Medulla oblongata (tissue), 1 donor: ENCODE results near the gene CDH26.

ENCODE experiments used
- DNase-seq: peaks from one replicate; pipeline ENCODE4 v3.0.0-alpha.2; 2015; ENCODE audit errors: extremely low spot score

CDH26 gene

DNA sequence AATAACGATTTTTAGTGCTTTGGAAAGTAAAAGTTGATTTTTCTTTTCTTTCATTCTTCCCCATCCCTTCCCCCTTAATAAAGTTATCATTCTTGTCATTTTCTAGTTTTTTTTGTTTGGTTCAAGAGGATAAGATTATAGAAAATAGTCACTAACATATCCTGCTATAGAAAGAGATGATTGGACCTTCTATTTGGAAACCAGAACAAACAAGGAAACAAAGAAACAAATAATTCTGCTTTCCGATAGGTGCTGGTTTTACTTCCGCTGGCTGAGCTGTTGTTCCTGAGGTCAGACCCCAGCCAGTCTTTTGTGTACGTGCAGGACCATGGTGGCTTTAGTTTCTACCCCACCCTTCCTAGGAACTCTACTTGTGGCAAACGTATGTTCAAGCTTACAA, at the start of gene CDH26:
TSS of gene CDH26 (plus strand) at position 301 of the 400 bp plus-strand sequence. CDS start 304 bp downstream, outside the sequence.
- no peak for DNase-seq

DNA sequence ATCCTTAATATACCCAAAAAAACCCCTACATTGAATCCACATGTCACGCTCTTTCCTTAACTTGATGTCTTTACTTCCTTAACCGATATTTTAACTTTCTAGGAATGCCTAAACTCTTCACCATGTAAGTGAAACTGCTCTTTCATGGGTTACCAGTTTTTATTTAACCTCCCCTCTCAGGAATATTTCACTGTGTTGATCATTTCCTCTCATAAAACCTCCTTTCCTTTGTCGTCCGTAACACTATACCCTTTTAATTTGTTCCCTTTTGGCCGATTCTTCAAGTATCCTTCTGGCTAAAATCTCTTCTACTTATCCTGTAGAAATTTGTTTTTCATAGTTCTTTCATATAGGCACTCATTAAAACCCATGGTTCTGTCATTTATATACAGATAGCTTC, 49.4 kb upstream of the CDH26 start:
- no peak for DNase-seq

DNA sequence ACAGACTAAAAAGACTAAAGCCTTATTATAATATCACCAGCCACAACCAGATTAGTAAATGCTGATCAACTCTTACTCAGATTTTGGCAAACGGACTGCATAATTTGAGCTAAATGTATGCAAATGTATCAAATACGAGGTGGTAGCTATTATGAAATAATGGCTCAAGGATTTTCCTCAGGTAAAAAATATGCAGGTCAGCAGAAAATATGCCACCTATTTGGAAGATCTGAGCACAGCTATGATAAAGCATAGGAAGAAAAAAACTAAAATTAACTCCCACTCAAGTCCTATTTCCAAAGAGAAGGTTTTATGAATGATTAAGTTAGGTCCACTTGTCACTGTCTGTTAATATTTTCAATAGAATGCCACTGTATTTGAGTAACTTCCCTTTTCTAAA, 47.2 kb upstream of the CDH26 start:
- DNase-seq = no peak

DNA sequence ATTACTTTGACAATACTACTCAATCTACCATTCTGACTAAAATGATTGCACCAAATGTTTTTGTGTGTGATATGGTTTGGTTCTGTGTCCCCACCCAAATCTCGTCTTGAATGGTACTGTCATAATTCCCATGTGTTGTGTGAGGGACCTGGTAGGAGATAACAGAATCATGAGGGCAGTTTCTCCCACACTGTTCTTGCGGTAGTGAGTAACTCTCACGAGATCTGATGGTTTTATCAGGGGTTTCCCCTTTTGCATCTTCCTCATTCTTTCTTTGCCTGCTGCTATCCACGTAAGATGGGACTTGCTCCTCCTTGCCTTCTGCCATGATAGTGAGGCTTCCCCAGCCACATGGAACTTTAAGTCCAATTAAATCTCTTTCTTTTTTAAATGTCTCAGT, 45.6 kb upstream of the CDH26 start:
- no peak for DNase-seq

DNA sequence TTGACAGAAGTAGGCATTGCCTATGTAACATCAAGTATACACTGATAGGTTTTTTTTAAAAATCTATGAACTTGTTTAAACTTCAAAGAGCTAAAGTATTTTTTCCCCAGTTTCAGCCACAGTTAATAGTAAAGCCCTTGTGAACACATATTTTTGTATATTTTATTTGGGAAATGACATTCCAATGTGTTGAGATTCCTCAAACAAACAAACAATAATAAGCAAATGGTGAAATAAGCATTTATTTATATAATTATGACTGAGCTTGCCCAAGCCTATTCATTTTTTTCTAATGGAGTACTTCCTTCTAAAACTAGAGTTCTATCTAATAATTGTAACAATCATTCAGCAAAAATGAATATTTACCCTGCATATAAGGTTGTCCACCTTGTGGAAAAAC, 37.3 kb upstream of the CDH26 start:
- no peak for DNase-seq

DNA sequence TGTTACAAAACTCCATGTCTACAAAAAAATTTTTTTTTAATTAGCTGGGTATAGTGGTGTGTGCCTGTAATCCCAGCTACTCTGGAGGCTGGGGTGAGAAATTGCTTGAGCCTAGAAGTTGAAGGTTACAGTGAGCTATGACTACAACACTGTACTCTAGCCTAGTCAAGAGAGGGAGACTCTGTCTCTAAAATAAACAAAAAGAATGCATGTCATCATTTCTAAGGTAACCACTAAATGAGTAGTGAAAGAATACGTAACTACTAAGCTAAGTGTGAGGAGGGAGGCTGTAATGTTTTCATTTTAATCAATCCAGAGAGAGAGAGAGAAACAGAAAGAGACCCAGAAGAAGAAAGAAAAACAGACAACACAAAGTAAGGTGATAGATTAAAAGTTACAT, 34.7 kb upstream of the CDH26 start:
- no peak for DNase-seq

DNA sequence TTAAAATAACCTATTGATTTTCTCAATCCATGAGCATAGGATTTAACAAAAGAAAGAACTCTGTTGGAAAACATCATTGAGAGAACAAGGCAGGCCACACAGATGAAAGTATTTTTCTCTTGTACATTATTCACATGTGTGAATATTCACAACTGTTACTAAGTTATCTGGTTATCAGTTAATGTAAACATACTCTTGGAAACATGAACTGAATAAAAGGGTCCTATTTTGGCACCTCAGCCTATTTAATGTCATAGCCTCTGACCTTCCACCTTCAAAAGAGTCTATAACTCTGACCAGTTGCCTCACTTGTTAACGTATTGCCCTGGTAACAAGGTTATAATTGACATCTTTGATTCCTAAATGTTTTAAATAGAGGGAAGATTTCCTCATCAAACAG, 32.9 kb upstream of the CDH26 start:
- DNase-seq = no peak

DNA sequence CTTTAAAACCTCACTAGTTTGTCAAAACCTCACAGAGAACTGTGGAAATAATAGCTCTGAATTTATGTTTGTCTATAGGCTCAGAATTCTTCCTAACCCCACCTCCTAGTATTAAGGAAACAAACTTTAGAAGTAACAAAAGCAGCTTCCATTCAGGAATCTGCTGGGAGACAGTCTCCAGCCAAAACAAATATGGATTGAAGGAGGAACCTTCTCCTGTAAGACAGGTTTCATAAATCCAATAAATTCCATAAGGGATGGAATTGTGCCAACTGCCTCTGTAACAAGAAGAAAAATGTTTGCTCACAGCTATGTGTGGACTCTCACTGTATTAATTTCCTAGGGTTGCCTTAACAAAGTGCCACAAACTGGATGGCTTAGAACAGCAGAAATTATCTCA, 32.3 kb upstream of the CDH26 start:
- DNase-seq = no peak

DNA sequence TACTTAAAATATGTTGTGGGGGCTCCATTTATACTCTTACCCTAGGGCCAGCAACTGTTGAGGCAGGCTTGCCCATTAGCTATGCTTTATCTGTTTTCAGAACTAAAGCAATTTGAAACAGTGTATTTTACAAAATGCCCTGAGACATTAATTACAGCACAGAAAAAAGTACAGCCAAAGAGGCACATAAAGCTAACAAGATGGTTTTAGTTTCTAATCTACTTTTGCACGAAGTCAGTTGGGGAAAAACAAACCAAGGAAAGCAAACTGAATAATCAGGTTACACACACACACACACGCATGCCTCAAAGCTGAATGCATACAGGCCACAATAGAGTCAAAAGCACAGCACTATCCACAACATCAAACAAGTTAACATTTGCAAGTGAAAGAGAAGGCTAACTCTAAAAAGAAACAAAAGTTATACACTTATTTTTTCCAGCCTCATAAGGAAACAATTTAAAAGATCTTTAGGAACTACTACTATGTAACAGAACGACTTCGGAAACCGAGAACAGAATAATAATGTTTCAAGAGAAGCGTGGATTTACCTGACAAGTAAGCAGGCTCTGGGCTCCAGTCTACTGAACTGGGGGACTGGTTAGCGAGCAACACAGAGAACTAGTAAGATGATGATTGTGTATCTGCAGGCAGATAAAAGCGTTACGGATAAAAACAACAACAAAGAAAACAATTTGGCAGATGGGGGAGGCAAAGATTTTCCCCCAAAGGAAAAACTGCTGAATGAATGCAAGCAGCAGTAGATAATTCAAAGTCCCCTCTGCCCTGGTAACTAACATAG, 26.5 kb upstream of the CDH26 start:
- no peak for DNase-seq

DNA sequence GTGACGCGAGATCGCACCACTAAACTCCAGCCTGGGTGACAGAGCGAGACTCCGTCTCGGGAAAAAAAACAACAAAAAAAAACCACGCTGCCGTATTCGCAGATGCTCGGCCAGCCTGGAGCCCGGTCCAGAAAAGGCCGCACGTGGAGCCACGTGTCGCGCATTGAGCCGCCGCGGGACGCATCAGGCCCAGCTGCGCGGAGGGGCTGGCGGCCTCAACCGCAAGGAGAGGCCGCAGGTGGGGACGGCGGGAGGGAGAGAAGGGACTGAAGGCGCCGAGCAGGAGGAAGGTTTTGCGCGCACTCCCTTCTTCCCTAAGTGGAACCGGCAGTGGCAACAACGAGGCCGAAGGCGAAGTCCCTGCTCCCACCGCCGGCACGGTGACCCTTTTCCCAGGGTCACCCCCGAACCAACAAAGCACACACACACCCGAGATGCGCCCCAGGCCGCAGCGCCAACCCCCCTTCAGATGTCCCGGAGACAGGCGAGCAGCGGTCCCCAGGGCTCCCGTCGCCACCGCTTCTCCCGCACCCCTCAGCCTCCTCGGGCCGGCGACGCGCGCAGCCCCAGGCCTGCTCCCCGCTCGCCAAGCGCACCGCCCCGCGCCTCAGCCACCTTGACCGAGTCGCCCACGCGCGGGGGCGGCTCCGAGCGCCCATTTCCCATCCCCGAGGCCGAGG, 25.5 kb upstream of the CDH26 start:
- DNase-seq = no peak

DNA sequence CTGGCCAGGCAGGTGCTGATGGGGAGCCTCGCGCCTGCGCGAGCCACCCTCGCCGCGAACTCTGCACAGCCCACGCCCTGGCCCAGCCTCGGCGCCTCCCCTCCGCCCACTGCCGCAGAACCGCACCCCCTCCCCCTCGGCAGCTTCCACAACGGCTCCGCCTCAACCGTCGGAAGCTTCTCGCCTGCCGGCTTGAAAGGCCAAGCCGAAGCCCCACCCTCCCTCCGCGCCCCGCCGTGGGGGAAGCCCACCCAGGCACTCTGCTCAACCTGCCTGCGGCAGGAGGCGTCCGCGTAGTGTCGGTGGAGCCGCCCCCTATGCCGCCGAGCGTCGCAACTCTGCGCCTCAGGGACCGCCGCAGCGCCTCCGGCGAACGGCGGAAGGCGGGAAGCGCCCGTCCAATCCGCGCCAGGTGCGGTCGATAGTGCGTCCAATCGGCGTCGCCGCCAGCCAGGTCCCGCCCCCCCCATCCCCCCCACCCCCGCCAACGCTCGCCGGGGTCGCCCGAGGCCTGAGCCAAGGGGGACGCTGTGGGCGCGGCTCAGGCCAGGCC, 24.9 kb upstream of the CDH26 start, which contains the start of gene SYCP2:
TSS of gene SYCP2 (minus strand) at position 342 of the 553 bp plus-strand sequence. CDS start 11,224 bp downstream, outside the sequence.
- no peak for DNase-seq

DNA sequence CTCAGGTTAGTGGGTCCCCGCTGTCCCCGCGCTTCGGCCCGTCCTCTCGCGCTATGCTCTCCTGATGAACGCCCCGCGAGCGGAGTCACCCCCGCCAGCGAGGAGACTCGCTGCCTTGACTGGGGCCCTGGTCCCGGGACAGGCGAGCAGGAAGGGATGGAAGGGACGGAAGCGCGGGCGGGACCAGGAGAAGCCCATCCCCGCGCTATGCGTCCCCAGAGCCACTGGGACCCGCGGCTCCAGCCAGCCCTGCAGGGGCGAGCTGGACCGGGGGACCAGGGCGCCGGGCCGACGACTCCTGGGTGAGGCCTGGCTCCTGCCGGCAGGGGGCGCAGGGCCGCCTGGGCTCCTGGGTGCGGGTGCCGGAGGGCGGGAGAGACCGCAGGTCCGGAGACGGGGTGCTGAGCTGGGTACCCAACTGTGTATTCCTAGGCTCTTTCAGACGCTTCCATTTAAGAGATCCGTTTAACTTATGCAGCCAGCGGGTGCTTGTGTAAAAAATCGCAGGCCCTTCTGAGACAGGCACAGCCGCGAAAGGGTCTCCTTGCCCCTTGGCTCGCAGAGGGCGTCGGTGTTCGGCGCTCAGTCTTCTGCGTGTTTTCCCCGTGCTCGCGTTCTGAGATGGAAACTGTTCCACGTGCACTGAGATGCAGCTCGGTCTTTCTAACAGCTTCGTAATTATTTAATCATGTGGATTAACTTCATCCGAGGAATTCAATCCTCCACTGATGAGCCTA, 24.2 kb upstream of the CDH26 start:
- peak; percentile 89 for DNase-seq

DNA sequence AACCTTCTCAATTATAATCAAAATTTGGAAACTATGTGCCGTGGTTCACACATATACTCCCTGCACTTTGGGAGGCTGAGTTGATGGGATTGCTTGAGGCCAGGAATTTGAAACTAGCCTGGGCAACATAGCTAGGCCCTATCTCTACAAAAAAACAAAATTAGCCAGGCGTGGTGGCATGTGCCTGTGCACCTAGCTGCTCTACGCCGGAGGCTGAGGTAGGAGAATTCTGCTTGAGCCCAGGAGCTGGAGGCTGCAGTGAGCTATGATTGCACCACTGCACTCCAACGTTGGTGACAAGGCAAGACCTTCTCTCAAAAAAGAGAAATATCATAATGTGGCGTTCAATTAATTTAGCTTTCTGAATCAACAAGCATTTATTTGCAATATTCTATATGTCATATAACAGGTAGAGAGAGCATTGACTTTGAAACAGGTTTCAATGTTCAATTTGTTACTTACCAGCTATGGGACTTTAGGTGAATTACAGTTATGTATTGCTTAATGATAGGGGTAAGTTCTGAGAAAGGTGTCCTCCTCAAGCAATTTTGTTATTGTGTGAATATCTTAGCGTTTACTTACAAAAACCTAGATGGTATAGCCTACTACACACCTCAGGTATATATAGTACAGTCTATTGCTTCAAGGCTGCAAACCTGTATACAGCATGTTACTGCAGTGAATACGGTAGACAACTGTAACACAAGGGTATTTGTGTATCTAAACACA, 22.6 kb upstream of the CDH26 start:
- no peak for DNase-seq

DNA sequence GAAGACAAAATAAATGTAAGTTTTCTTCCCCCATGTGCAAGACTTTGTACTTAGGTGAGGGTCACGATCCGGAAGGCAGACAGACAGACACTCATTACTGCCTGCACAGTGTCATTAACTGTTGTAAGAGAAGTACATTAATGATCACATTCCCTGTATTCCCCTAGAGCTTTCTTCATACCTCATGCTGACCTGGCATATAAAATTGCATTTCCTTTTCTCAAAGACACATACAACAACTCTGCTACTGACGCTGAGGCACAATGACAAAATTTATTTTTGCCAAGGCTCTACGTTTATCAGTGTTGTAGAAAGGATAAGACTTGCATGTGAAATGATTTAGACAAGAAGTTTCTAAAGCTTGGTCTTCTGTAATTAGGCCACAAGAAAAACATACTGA, 21.8 kb upstream of the CDH26 start:
- no peak for DNase-seq

DNA sequence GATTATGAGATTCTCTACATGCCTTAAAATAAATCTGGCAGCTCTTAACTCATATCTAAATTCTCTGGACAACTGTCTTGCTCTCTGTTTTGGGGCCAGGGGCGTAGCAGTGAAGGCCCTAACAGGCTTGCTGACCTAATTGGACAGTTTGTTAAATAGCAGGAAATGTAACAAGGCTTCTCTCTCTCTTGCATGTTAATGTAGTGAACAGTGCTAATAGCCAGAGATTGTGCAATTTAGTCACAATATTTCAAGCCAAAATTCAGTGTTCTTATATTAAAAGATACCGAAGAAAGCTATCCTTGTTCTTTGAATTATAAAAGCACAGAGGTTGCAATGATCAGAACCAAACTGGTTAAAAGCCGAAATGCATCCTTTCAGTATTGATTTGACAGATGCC, 21.1 kb upstream of the CDH26 start:
- DNase-seq = peak; percentile 27

DNA sequence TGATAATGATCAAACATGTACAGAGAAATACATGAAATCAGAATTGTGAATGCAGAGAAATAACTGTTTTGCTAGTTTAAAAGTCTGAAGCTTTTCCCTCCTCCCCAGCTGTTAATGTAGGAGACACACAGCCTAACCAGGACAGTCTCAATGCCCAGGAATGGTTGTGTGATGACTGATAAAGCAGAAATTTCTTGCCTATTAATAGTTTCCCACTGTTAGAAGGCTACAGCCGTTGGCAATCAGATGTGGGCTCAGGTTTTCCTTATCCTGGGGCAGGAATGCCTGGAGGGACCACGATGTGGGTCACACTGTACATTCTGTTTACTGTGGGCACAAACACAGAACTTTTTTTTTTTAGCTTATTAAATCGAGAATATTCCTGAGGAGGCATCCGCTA, 20.0 kb upstream of the CDH26 start:
- no peak for DNase-seq

DNA sequence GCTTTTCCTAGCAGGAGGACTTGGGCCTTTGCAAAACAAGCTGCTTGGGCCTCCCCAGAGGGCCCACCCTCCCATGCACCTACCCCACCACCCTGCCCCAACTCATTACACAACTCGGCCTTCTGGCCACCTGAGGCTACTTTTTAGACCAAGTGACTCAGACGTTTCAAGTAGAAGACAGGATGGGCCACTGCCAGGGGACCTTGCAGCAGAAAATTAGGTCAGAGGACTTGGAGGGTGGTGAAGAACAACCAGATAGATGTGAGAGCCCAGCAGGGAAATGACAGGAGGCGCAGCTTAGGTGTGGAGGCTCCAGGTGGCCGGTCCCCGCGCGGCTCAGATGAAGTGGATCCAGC, 19.5 kb upstream of the CDH26 start:
- DNase-seq = peak; percentile 30

DNA sequence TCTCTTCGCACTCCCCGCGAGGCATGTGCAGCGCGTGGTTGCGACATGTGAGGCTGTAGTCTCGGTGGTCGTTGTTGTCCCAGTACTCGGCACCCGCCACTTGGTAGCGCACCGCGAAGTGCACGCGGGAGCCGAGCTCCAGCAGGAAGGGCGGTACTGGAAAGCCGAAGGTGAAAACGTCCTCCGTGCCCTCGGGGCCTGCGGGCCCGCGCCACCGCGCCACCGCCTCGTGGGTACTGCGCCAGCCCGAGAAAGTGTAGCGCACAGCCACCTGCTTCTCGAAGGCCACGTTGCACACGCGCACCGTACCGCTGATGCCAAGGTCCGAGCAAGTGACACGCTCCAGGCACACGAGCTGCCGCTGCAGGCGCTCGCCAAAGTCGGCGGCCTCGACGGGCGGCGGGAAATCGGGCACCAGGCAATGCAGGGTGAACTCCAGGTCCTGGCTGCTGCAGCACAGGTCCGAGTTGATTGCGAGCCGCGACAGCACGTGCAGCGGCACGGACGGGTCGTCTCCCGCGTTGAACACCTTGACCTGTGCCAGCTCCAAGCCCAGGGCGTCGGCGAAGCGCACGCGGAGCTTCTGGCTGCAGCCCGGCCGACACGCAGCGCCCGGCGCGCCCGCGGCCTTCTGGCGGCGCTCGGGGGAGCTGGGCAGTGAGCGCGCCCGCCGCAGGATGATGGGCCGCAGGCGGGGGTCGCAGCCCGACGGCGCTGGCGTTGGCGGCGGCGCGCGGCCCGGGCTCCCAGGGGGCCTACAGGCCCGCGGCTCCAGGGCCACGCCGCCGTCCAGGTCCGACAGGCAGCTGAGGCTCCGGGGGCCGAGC, 19.0 kb upstream of the CDH26 start:
- DNase-seq = no peak

DNA sequence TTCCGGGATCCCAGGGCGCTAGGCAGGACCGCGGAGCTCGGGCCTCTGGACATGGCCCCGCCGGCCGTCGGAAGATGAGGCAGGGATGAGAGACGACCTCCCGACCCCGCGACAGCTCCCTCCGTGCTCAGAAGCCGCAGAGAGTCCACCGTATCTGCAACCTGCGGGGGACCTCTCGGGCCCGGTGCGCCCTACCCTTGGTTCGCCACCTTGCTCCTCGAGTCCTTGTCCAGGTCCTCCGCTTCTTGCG, 18.4 kb upstream of the CDH26 start:
- DNase-seq = no peak

DNA sequence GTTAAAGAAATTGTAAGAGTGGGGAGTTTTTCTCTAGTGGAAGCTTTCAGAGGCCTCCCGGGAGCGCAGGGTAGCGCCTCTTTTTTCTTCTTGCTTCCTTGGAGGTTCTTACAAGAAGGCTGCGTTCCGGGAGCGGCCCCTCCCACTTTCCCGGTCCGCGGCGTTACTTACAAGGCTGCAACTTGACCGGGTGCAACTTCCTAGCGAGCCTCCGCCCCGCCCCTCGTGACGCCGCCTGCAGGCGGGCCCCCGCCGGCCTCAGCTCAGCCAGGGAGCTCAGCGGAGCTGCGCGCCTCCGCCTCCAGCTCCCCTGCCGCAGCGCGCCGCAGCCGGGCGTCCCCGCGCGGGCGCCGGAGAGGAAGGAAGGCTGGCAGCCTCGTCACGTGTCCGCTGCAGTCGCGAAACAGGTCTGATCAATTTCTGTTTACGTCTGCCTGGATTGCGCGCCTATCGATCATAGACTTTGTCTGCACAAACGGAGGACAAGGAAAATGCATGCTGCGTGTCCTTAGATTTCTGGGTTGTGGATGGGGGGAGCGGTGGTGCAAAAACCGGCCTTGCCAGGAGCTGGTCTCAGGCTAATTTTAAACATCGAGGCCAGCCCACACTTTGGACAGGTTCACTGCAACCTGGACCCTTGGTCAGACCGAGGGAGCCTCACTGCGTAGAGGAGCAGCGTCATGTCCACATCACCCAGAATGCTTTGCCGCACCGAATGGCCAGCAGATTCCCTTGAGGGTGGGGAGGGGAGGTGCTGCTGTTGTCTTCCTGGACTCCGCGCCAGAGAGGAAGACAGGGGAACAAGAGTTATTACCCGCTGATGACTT, 17.9 kb upstream of the CDH26 start, which contains the start of the genes FAM217B and PPP1R3D:
TSS of gene FAM217B (plus strand) at position 261 of the 827 bp plus-strand sequence. CDS start 3,555 bp downstream, outside the sequence.
TSS of gene PPP1R3D (minus strand) at position 177 of the 827 bp plus-strand sequence. CDS start 374 bp downstream, outside the sequence.
- peak; percentile 96 for DNase-seq
